BE2C (cell line): ENCODE measurements around the gene ZNF277.

Experiments
- DNase-seq: peaks from one replicate; pipeline ENCODE4 v3.0.0-alpha.2; 2020
- H3K27me3 ChIP-seq: fragments of 250-450 bp; sonication (Bioruptor Pico); 2 replicates; pipeline ENCODE4 v1.5.1; 2020; ENCODE audit warnings: mild to moderate bottlenecking
- H3K36me3 ChIP-seq: fragments of 250-450 bp; sonication (Bioruptor Pico); 2 replicates; pipeline ENCODE4 v1.5.1; 2020; ENCODE audit warnings: mild to moderate bottlenecking
- H3K4me1 ChIP-seq: fragments of 250-450 bp; sonication (Bioruptor Pico); 2 replicates; pipeline ENCODE4 v1.5.1; 2020
- H3K4me3 ChIP-seq: 2 replicates; pipeline ENCODE4 v1.5.1; 2011; ENCODE audit warnings: low read depth, low read length
- H3K9me3 ChIP-seq: fragments of 250-450 bp; sonication (Bioruptor Pico); 2 replicates; pipeline ENCODE4 v1.5.1; 2020
- CTCF ChIP-seq: IDR thresholded peaks from 2 replicates; pipeline ENCODE4 v1.5.1; 2012; ENCODE audit warnings: mild to moderate bottlenecking, low read depth, low read length

Gene ZNF277

GRCh38 chr7:112254709-112255387 lies 48.4 kb downstream of the ZNF277 start:
- H3K4me1 ChIP-seq, result peaks cover 5% of the 10 kb centered on the region; the same call in 1 of the 2 replicates
- no peaks in the 10 kb centered on the region for H3K36me3 ChIP-seq
- no peak for TF ChIP-seq CTCF
- H3K9me3 ChIP-seq, result no peaks in the 10 kb centered on the region
- H3K27me3 ChIP-seq, result no peaks in the 10 kb centered on the region
- DNase-seq, result no peak
- no peak overlapping the region for H3K4me3 ChIP-seq

DNA sequence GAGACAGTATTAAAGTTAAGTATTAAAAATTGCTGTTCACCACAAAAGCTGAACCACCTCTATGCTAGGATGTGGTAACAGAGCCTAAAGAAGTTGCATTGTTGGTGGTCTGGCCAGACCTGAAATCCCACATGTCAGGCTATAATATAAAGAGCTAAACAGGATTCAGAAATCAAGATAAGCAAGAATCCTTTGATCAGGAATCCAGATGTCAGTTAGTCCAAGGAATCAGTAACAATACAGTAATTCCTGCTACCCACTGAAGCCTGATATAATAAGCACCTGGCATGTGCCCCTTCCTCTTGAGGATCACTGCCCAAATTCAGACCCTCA lies 48.9 kb downstream of the ZNF277 start:
- Histone ChIP-seq H3K4me3 (no peak overlapping the region), H3K27me3 (no peaks in the 10 kb centered on the region), H3K4me1 (peaks cover 5% of the 10 kb centered on the region; the same call in 1 of the 2 replicates), H3K9me3 (no peaks in the 10 kb centered on the region), H3K36me3 (no peaks in the 10 kb centered on the region)
- no peak for TF ChIP-seq CTCF
- no peak for DNase-seq

- no peaks in the 10 kb centered on the region for H3K36me3 ChIP-seq
- TF ChIP-seq CTCF, result no peak
- H3K27me3 ChIP-seq, result no peaks in the 10 kb centered on the region
- H3K4me1 ChIP-seq, result peaks cover 9% of the 10 kb centered on the region
- DNase-seq, result no peak
- H3K4me3 ChIP-seq, result no peak overlapping the region
- H3K9me3 ChIP-seq, result no peaks in the 10 kb centered on the region
Observed at GRCh38 chr7:112257073-112257472, 50.6 kb downstream of the ZNF277 start.

- Histone ChIP-seq H3K9me3 (no peaks in the 10 kb centered on the region), H3K4me1 (peaks cover 4% of the 10 kb centered on the region), H3K36me3 (no peaks in the 10 kb centered on the region), H3K4me3 (no peak overlapping the region), H3K27me3 (no peaks in the 10 kb centered on the region)
- DNase-seq, result no peak
- no peak for TF ChIP-seq CTCF
Observed at GRCh38 chr7:112260911-112261310, 54.4 kb downstream of the ZNF277 start.

DNA sequence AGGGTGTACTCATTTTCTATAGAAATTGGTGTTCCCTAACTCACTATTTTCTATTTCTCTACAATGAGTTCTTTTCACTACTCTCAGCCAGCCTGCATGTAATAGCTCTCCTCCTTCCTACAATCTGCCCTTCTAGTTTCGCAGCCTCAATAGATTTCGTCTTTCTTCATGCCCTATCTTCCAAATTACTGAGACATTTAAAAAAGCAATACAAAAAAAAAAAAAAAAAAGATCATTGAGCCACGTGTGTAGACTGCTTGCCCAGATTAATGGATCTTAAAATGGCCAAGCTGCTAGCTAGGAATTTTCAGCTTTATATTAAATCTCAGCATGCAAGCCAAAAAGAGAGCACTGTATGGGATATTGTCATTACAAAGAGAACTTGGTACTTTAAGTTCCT lies 55.5 kb downstream of the ZNF277 start:
- TF ChIP-seq CTCF, result no peak
- H3K27me3 ChIP-seq, result no peaks in the 10 kb centered on the region
- H3K4me1 ChIP-seq, result peaks cover 4% of the 10 kb centered on the region
- no peaks in the 10 kb centered on the region for H3K9me3 ChIP-seq
- no peak overlapping the region for H3K4me3 ChIP-seq
- no peaks in the 10 kb centered on the region for H3K36me3 ChIP-seq
- no peak for DNase-seq

DNA sequence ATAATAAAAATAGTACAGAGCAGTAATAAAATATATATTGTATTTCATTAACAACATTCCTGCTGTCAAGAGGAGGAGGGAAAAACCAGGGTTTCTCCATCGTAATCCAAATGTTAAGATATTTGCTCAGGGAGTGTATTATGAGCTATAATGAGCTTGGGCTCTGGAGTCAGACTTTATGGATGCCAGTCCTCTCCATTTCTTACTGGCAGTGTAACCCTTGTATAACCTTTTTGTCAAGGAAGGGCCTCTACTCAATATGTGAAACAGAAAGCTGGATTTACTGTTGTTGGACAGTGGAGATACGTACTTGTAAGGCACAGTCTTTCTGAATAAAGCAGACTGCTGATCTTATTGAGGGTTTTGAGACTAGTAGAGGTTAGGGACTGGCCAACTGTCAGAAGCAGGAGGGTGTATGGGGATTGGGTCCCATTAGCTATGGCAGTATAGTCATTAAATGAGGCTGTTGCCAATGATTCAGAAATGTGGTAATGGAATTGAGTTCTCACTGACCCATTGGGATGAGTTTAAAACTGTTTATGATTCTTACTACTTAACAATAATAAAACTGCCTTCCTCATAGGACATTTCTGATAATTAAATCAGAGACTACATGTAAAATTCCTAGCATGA lies 56.5 kb downstream of the ZNF277 start:
- H3K9me3 ChIP-seq, result no peaks in the 10 kb centered on the region
- H3K27me3 ChIP-seq, result no peaks in the 10 kb centered on the region
- TF ChIP-seq CTCF, result no peak
- H3K4me3 ChIP-seq, result no peak overlapping the region
- peaks cover 4% of the 10 kb centered on the region for H3K4me1 ChIP-seq
- no peaks in the 10 kb centered on the region for H3K36me3 ChIP-seq
- no peak for DNase-seq
